HEK293T (cell line): ENCODE data around the gene DHRS13.

Source experiments
- CTCF ChIA-PET: fragments of 350-600 bp; formaldehyde crosslinking; extraction: SDS; loops from one replicate; lab custom pipeline; 2021; ENCODE audit warnings: antibody characterized with exemption, inconsistent platforms; lab: Yijun Ruan, JAX
- POLR2A ChIA-PET: fragments of 350-600 bp; formaldehyde crosslinking; extraction: SDS; loops from one replicate; lab custom pipeline; 2020; ENCODE audit warnings: antibody characterized with exemption, inconsistent platforms; lab: Yijun Ruan, JAX
- DNase-seq: peaks from one replicate; pipeline ENCODE4 v3.0.0; 2012; ENCODE audit warnings: mixed read lengths; ENCODE audit errors: extremely low spot score
- ARNT ChIP-seq: fragments of 450-650 bp; IDR thresholded peaks from 2 replicates; pipeline ENCODE4 v1.6.1; 2017; ENCODE audit warnings: mild to moderate bottlenecking
- BHLHE40 ChIP-seq: fragments of 450-650 bp; IDR thresholded peaks from 2 replicates; pipeline ENCODE4 v1.6.1; 2016; ENCODE audit warnings: mild to moderate bottlenecking, moderate library complexity, borderline replicate concordance
- CTBP1 ChIP-seq: fragments of 450-650 bp; IDR thresholded peaks from 2 replicates; pipeline ENCODE4 v1.6.1; 2016; ENCODE audit warnings: borderline replicate concordance
- ELF4 ChIP-seq: fragments of 450-650 bp; IDR thresholded peaks from 2 replicates; pipeline ENCODE4 v1.6.1; 2017; ENCODE audit warnings: antibody characterized with exemption
- FOXA1 ChIP-seq: fragments of 450-650 bp; IDR thresholded peaks from 2 replicates; pipeline ENCODE4 v1.6.1; 2016; ENCODE audit warnings: mild to moderate bottlenecking
- FOXK2 ChIP-seq: fragments of 450-650 bp; IDR thresholded peaks from 2 replicates; pipeline ENCODE4 v1.6.1; 2016; ENCODE audit warnings: mild to moderate bottlenecking
- FOXM1 ChIP-seq: fragments of 450-650 bp; IDR thresholded peaks from 2 replicates; pipeline ENCODE4 v1.6.1; 2017; ENCODE audit warnings: mild to moderate bottlenecking, borderline replicate concordance
- HDGF ChIP-seq: fragments of 450-650 bp; IDR thresholded peaks from 2 replicates; pipeline ENCODE4 v1.6.1; 2017; ENCODE audit warnings: antibody characterized with exemption, borderline replicate concordance
- L3MBTL2 ChIP-seq: fragments of 450-650 bp; conservative IDR thresholded peaks from 2 replicates; pipeline ENCODE4 v1.6.1; 2016; ENCODE audit warnings: mild to moderate bottlenecking
- LEF1 ChIP-seq: fragments of 450-650 bp; IDR thresholded peaks from 2 replicates; pipeline ENCODE4 v1.6.1; 2017; ENCODE audit warnings: mild to moderate bottlenecking, borderline replicate concordance
- NFRKB ChIP-seq: fragments of 450-650 bp; IDR thresholded peaks from 2 replicates; pipeline ENCODE4 v1.6.1; 2016; ENCODE audit warnings: mild to moderate bottlenecking, moderate library complexity
- PKNOX1 ChIP-seq: fragments of 450-650 bp; IDR thresholded peaks from 2 replicates; pipeline ENCODE4 v1.6.1; 2016
- SP1 ChIP-seq: fragments of 450-650 bp; IDR thresholded peaks from 2 replicates; pipeline ENCODE4 v1.6.1; 2017
- SUZ12 ChIP-seq: fragments of 450-650 bp; IDR thresholded peaks from 2 replicates; pipeline ENCODE4 v1.6.1; 2016; ENCODE audit warnings: mild to moderate bottlenecking
- TARDBP ChIP-seq: fragments of 450-650 bp; IDR thresholded peaks from 2 replicates; pipeline ENCODE4 v1.6.1; 2016
- ZNF384 ChIP-seq: fragments of 450-650 bp; IDR thresholded peaks from 2 replicates; pipeline ENCODE4 v1.6.1; 2016

Gene DHRS13

GRCh38 chr17:28925912-28926365 is 23.1 kb upstream of the DHRS13 start:
- POLR2A ChIA-PET = interaction anchor here (1.0 to 1.2 kb wide), 2 partner anchors 25 to 201 kb away, joined by 3 to 4 read pairs; partner anchors contain the start of gene PHF12
- no peak for DNase-seq
- CTCF ChIA-PET = interaction anchor here (0.6 to 1.4 kb wide), 2 partner anchors 162 to 185 kb away, joined by 3 to 5 read pairs; no protein-coding TSS in a partner anchor
- TF ChIP-seq PKNOX1 (no peak), FOXA1 (no peak), ARNT (no peak), ELF4 (no peak), NFRKB (no peak), CTBP1 (no peak), BHLHE40 (no peak), TARDBP (no peak), FOXM1 (no peak), FOXK2 (no peak), SP1 (no peak), LEF1 (no peak), L3MBTL2 (no peak), SUZ12 (no peak)

- DNase-seq = no peak
- CTCF ChIA-PET = no interaction called here
- TF ChIP-seq ELF4 (no peak), FOXK2 (no peak)
- POLR2A ChIA-PET = no interaction called here
Observed at GRCh38 chr17:28920201-28920600, 17.3 kb upstream of the DHRS13 start.

- DNase-seq = no peak
- TF ChIP-seq CTBP1 = no peak
- TF ChIP-seq LEF1 = no peak
- no peak for TF ChIP-seq FOXK2
- TF ChIP-seq BHLHE40 = no peak
- no peak for TF ChIP-seq HDGF
- TF ChIP-seq PKNOX1 = no peak
- no peak for TF ChIP-seq TARDBP
- TF ChIP-seq ELF4 = no peak
- CTCF ChIA-PET = interaction anchor here (1.3 kb wide), 1 partner anchor 191 kb away, joined by 7 read pairs; no protein-coding TSS in a partner anchor
- POLR2A ChIA-PET = interaction anchor here (0.7 to 1.1 kb wide), 2 partner anchors 24 to 191 kb away, joined by 3 to 4 read pairs; no protein-coding TSS in a partner anchor
Observed at GRCh38 chr17:28918295-28918694, 15.4 kb upstream of the DHRS13 start.

GRCh38 chr17:28917465-28917864 is 14.6 kb upstream of the DHRS13 start:
- no peak for DNase-seq
- POLR2A ChIA-PET = interaction anchor here (0.7 kb wide), 1 partner anchor 25 kb away, joined by 3 read pairs; no protein-coding TSS in a partner anchor
- CTCF ChIA-PET = interaction anchor here (1.0 kb wide), 1 partner anchor 36 kb away, joined by 3 read pairs; no protein-coding TSS in a partner anchor
- no peak for TF ChIP-seq L3MBTL2
- no peak for TF ChIP-seq SP1
- no peak for TF ChIP-seq BHLHE40

- ChIA-PET POLR2A (interaction anchor here (0.6 to 1.5 kb wide), 2 partner anchors 33 to 35 kb away, joined by 4 read pairs; partner anchors contain the start of gene PHF12), CTCF (interaction anchor here (0.7 to 1.4 kb wide), 4 partner anchors 36 to 190 kb away, joined by 3 to 4 read pairs (median 3); no protein-coding TSS in a partner anchor)
- no peak for DNase-seq
- TF ChIP-seq ELF4 = no peak
- no peak for TF ChIP-seq HDGF
- TF ChIP-seq SP1 = no peak
- no peak for TF ChIP-seq L3MBTL2
- TF ChIP-seq LEF1 = no peak
- no peak for TF ChIP-seq FOXA1
- no peak for TF ChIP-seq TARDBP
- no peak for TF ChIP-seq BHLHE40
- no peak for TF ChIP-seq CTBP1
- TF ChIP-seq PKNOX1 = no peak
- TF ChIP-seq FOXM1 = no peak
- TF ChIP-seq ZNF384 = no peak
- no peak for TF ChIP-seq FOXK2
- no peak for TF ChIP-seq SUZ12
- no peak for TF ChIP-seq NFRKB
- TF ChIP-seq ARNT = no peak
Observed at GRCh38 chr17:28917029-28917428, 14.2 kb upstream of the DHRS13 start.

GRCh38 chr17:28916302-28916934 is 13.5 kb upstream of the DHRS13 start:
- POLR2A ChIA-PET = interaction anchor here (0.6 to 1.5 kb wide), 3 partner anchors 33 to 190 kb away, joined by 4 read pairs; partner anchors contain the start of genes PHF12 and TLCD1
- no peak for DNase-seq

More at GRCh38 chr17:28916302-28916934, 13.5 kb upstream of the DHRS13 start:
- CTCF ChIA-PET = interaction anchor here (0.7 to 1.4 kb wide), 5 partner anchors 34 to 189 kb away, joined by 3 to 4 read pairs (median 3); no protein-coding TSS in a partner anchor
- TF ChIP-seq CTBP1 = no peak
- TF ChIP-seq ELF4 = no peak
- no peak for TF ChIP-seq LEF1
- no peak for TF ChIP-seq ZNF384
- TF ChIP-seq ARNT = no peak
- TF ChIP-seq TARDBP = no peak
- no peak for TF ChIP-seq FOXK2
- no peak for TF ChIP-seq SP1
- TF ChIP-seq FOXM1 = no peak
- no peak for TF ChIP-seq SUZ12
- no peak for TF ChIP-seq L3MBTL2
- TF ChIP-seq FOXA1 = no peak
- no peak for TF ChIP-seq HDGF
- TF ChIP-seq NFRKB = no peak
- no peak for TF ChIP-seq BHLHE40
